Neural progenitor cell (in vitro differentiated cells): Measurements from ENCODE around the gene NACAD. TPM values are rescaled to one million over a fixed set of nuclear protein-coding genes. Genes with fewer than 3 reads are reported as not detected.

Experiments used
- DNase-seq: peaks from one replicate; pipeline ENCODE4 v3.0.0-alpha.2; 2016; ENCODE audit warnings: low spot score
- H2AFZ ChIP-seq: fragments of 200-600 bp; sonication (generic); replicated peaks from 2 replicates; pipeline ENCODE4 v1.6.1; 2016; ENCODE audit warnings: antibody characterized with exemption
- H3F3A ChIP-seq: fragments of 200-600 bp; sonication (generic); 2 replicates; pipeline ENCODE4 v1.6.1; 2016; ENCODE audit warnings: antibody characterized with exemption, low read depth
- H3K27ac ChIP-seq: fragments of 200-600 bp; sonication (generic); 2 replicates; pipeline ENCODE4 v1.5.1; 2016; ENCODE audit warnings: mild to moderate bottlenecking
- H3K27me3 ChIP-seq: fragments of 200-600 bp; sonication (generic); 2 replicates; pipeline ENCODE4 v1.6.1; 2016; ENCODE audit warnings: mild to moderate bottlenecking, moderate library complexity
- H3K36me3 ChIP-seq: fragments of 200-600 bp; sonication (generic); 2 replicates; pipeline ENCODE4 v1.5.1; 2016
- H3K4me1 ChIP-seq: fragments of 200-600 bp; sonication (generic); 2 replicates; pipeline ENCODE4 v1.6.1; 2016; ENCODE audit warnings: mixed run types
- H3K4me2 ChIP-seq: fragments of 200-600 bp; sonication (generic); 2 replicates; pipeline ENCODE4 v1.6.1; 2016
- H3K4me3 ChIP-seq: fragments of 200-600 bp; sonication (generic); 2 replicates; pipeline ENCODE4 v1.5.1; 2016
- H3K79me2 ChIP-seq: fragments of 200-600 bp; sonication (generic); 2 replicates; pipeline ENCODE4 v1.6.1; 2016; ENCODE audit warnings: low read depth
- H3K9ac ChIP-seq: fragments of 200-600 bp; sonication (generic); 2 replicates; pipeline ENCODE4 v1.6.1; 2016
- H3K9me3 ChIP-seq: fragments of 200-600 bp; sonication (generic); 2 replicates; pipeline ENCODE4 v1.5.1; 2016; ENCODE audit warnings: low read depth
- H4K20me1 ChIP-seq: fragments of 200-600 bp; sonication (generic); 2 replicates; pipeline ENCODE4 v1.6.1; 2016; ENCODE audit warnings: low read depth
- H3K27ac Mint-ChIP-seq: 3 replicates; pipeline ENCODE4 v1.8.0; 2021; ENCODE audit warnings: mixed read lengths
- H3K27me3 Mint-ChIP-seq: 2 replicates; pipeline ENCODE4 v1.8.0; 2022; ENCODE audit warnings: low read depth, mild to moderate bottlenecking, inconsistent platforms, moderate library complexity, mixed read lengths; ENCODE audit not compliant: insufficient read depth
- H3K36me3 Mint-ChIP-seq: 3 replicates; pipeline ENCODE4 v1.8.0; 2021; ENCODE audit warnings: mixed read lengths
- H3K4me1 Mint-ChIP-seq: 3 replicates; pipeline ENCODE4 v1.8.0; 2021; ENCODE audit warnings: mixed read lengths
- H3K4me3 Mint-ChIP-seq: 3 replicates; pipeline ENCODE4 v1.8.0; 2021; ENCODE audit warnings: mild to moderate bottlenecking, moderate library complexity, mixed read lengths
- H3K9me3 Mint-ChIP-seq: 3 replicates; pipeline ENCODE4 v1.8.0; 2020; ENCODE audit warnings: mixed read lengths
- CTCF ChIP-seq: fragments of 200-600 bp; sonication (generic); IDR thresholded peaks from 2 replicates; pipeline ENCODE4 v1.5.1; 2017; ENCODE audit warnings: antibody characterized with exemption, mild to moderate bottlenecking
- EZH2 ChIP-seq: fragments of 200-600 bp; sonication (generic); IDR thresholded peaks from 2 replicates; pipeline ENCODE4 v1.6.1; 2017; ENCODE audit warnings: antibody characterized with exemption, mild to moderate bottlenecking, moderate library complexity
- EZH2phosphoT487 ChIP-seq: fragments of 200-600 bp; sonication (generic); IDR thresholded peaks from 2 replicates; pipeline ENCODE4 v1.6.1; 2017; ENCODE audit warnings: antibody characterized with exemption
- total RNA-seq: library from RNA; depleted of rRNA; stranded (reverse); fragments of >200 nt; gene quantifications from 2 replicates; pipeline ENCODE4 v1.2.3, GENCODE V29; 2015; ENCODE audit warnings: low replicate concordance

The NACAD gene
- total RNA-seq, 1 donor from 2014 or later = 0.39 TPM

DNA sequence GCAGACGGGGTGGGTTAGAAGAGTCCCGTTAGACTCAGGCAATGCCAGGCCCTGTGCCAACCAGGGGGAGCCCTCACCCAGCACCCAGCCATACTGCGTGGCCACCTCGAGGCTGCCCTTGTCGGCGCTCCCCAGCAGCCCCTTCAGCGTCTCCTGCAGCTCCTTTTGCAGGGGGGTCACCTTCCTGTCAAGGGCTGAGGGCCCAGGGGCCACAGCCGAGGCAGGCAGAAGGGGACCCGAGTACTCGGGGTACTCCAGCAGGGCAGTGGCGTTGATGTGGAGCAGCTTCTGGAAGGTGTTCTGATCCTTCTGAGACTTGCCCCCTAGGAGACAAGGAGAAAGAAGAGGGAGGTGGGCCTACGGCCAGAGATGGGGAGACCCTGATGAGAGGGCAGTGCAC lies 13.0 kb upstream of the NACAD start:
- H3K27me3 ChIP-seq = no peaks in the 10 kb centered on the region
- H3K4me1 ChIP-seq = no peaks in the 10 kb centered on the region
- no peak for DNase-seq
- H3K4me3 ChIP-seq = no peak overlapping the region
- H3K79me2 ChIP-seq = no peaks in the 10 kb centered on the region
- Mint-ChIP-seq H3K9me3 (no peaks in the 10 kb centered on the region), H3K27ac (no peak overlapping the region), H3K36me3 (peaks cover 8% of the 10 kb centered on the region), H3K27me3 (no peaks in the 10 kb centered on the region), H3K4me3 (no peak overlapping the region), H3K4me1 (no peaks in the 10 kb centered on the region)
- H3F3A ChIP-seq = peaks cover 3% of the 10 kb centered on the region
- TF ChIP-seq EZH2phosphoT487 (no peak), EZH2 (no peak), CTCF (no peak)
- no peak overlapping the region for H3K27ac ChIP-seq
- no peaks in the 10 kb centered on the region for H3K9me3 ChIP-seq
- no peak overlapping the region for H3K4me2 ChIP-seq
- no peak overlapping the region for H3K9ac ChIP-seq
- H3K36me3 ChIP-seq = no peaks in the 10 kb centered on the region
- H4K20me1 ChIP-seq = peaks cover 11% of the 10 kb centered on the region
- H2AFZ ChIP-seq = no peak overlapping the region

- no peaks in the 10 kb centered on the region for H3K36me3 ChIP-seq
- Mint-ChIP-seq H3K36me3 (peaks cover 8% of the 10 kb centered on the region), H3K27ac (no peak overlapping the region)
These were observed 12.2 kb upstream of the NACAD start for GRCh38 chr7:45100761-45101480.

DNA sequence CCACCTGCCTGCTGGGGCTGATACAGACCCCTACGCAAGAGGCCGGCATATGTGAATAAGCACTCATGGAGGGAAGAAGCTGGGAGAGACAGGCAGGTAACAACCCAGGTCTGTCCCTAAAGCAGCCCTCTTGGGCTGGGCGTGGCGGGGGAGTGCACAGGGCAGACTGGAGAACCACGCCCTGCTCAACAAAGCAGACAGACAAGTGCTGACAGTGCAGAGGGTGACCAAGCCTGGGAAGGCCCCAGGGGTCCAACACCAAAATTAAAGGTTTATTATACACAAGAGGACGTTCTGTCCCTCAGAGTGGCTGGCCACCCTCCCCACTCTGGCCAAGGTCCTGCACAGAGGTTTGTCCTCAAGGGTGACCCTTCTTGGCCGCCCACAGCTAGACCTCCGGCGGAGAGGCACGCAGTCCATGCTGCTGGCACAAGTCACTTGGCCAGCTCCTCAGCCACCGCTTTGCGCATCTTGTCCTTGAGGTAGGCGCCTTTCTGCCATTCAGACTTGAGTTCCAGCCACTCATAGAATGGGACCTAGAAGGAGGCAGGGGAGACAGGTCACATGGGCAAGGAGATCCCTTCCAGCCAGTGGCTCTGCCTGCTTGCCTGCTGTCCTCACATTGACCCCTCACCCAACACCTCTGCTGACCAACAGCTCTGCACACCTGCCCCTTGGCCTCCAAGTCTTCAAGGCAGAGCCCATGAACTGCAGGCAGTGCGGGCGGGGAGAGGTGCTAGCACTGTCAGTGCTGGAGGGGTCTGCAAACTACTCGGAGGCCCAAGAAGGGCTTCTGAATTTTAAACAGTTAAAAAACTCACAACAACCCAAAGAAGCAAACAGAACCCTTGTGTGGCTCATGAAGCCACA lies 11.4 kb upstream of the NACAD start:
- H3K27me3 Mint-ChIP-seq = peaks cover 4% of the 10 kb centered on the region
- Histone ChIP-seq H3K4me3 (no peak overlapping the region), H3K9me3 (no peaks in the 10 kb centered on the region), H3K4me2 (no peak overlapping the region), H3K9ac (no peak overlapping the region), H3F3A (peaks cover 3% of the 10 kb centered on the region), H4K20me1 (no peaks in the 10 kb centered on the region), H3K36me3 (no peaks in the 10 kb centered on the region), H3K27me3 (no peaks in the 10 kb centered on the region), H3K27ac (no peak overlapping the region), H3K4me1 (no peaks in the 10 kb centered on the region), H3K79me2 (no peaks in the 10 kb centered on the region), H2AFZ (no peak overlapping the region)
- DNase-seq = no peak
- no peaks in the 10 kb centered on the region for H3K9me3 Mint-ChIP-seq
- H3K4me3 Mint-ChIP-seq = no peak overlapping the region
- no peak for TF ChIP-seq EZH2phosphoT487
- TF ChIP-seq EZH2 = no peak
- TF ChIP-seq CTCF = no peak
- no peak overlapping the region for H3K27ac Mint-ChIP-seq
- H3K4me1 Mint-ChIP-seq = no peaks in the 10 kb centered on the region
- peaks cover 8% of the 10 kb centered on the region for H3K36me3 Mint-ChIP-seq

More at GRCh38 chr7:45100761-45101480, 12.2 kb upstream of the NACAD start:
- Histone ChIP-seq H4K20me1 (peaks cover 3% of the 10 kb centered on the region), H3K4me2 (no peak overlapping the region), H3K4me1 (no peaks in the 10 kb centered on the region), H3K27me3 (no peaks in the 10 kb centered on the region), H3F3A (peaks cover 3% of the 10 kb centered on the region), H2AFZ (no peak overlapping the region), H3K9me3 (no peaks in the 10 kb centered on the region), H3K4me3 (no peak overlapping the region), H3K9ac (no peak overlapping the region), H3K79me2 (no peaks in the 10 kb centered on the region), H3K27ac (no peak overlapping the region)
- TF ChIP-seq CTCF (no peak), EZH2 (no peak), EZH2phosphoT487 (no peak)
- Mint-ChIP-seq H3K4me1 (no peaks in the 10 kb centered on the region), H3K27me3 (peaks cover 4% of the 10 kb centered on the region), H3K9me3 (no peaks in the 10 kb centered on the region), H3K4me3 (no peak overlapping the region)
- no peak for DNase-seq
